GM19193 (cell line): Measurements from ENCODE around the gene SMIM36.

Experiments used
- POLR2A ChIP-seq: IDR thresholded peaks from 4 replicates; pipeline ENCODE4 v1.6.1; 2011; ENCODE audit not compliant: insufficient read depth, insufficient read length; ENCODE audit errors: extremely low read depth

SMIM36 gene

GRCh38 chr17:55433629-55434422 lies 77.4 kb downstream of the SMIM36 start:
- TF ChIP-seq POLR2A = no peak

GRCh38 chr17:55433029-55433628 lies 78.1 kb downstream of the SMIM36 start:
- no peak for TF ChIP-seq POLR2A

GRCh38 chr17:55432358-55433028 lies 78.8 kb downstream of the SMIM36 start:
- no peak for TF ChIP-seq POLR2A

GRCh38 chr17:55430541-55431288 lies 80.5 kb downstream of the SMIM36 start:
- no peak for TF ChIP-seq POLR2A

- TF ChIP-seq POLR2A = no peak
These were observed 83.7 kb downstream of the SMIM36 start for GRCh38 chr17:55427587-55427882.

- no peak for TF ChIP-seq POLR2A
These were observed 84.2 kb downstream of the SMIM36 start for GRCh38 chr17:55426851-55427586.

- no peak for TF ChIP-seq POLR2A
These were observed 86.2 kb downstream of the SMIM36 start for GRCh38 chr17:55424893-55425540.

- no peak for TF ChIP-seq POLR2A
These were observed 87.7 kb downstream of the SMIM36 start for GRCh38 chr17:55423535-55423934.

GRCh38 chr17:55421179-55421934 lies 89.9 kb downstream of the SMIM36 start, which contains the start of gene MMD:
Gene MMD (minus strand): TSS chr17:55421835. CDS start chr17:55421695, 140 bp downstream.
- no peak for TF ChIP-seq POLR2A

GRCh38 chr17:55420776-55421178 lies 90.5 kb downstream of the SMIM36 start:
- no peak for TF ChIP-seq POLR2A

GRCh38 chr17:55420067-55420775 lies 91.0 kb downstream of the SMIM36 start:
- no peak for TF ChIP-seq POLR2A

GRCh38 chr17:55418369-55419268 lies 92.6 kb downstream of the SMIM36 start:
- TF ChIP-seq POLR2A = no peak
